Activated naive CD8-positive, alpha-beta T cell treated with anti-CD3 and anti-CD28 coated beads, Interleukin-2, amount 10 ng/mL, durations not matched to agents 7 days and 5 days (primary cell): Measurements from ENCODE around the gene PPM1H. TPM values are rescaled to one million over a fixed set of nuclear protein-coding genes. Genes with fewer than 3 reads are reported as not detected.

Experiments
- ATAC-seq: fragments of 150-1000 bp; cut with Tn5 transposase; one replicate; pipeline ENCODE4 v1.10.0; 2021; ENCODE audit warnings: low read depth, moderate library complexity
- POLR2A ChIA-PET: fragments of 350-600 bp; sonication (Branson Sonifier 250); formaldehyde crosslinking; loops from one replicate; lab custom pipeline; 2021; ENCODE audit warnings: antibody characterized with exemption; lab: Charles Lee
- DNase-seq: peaks from one replicate; pipeline ENCODE4 v3.0.0; 2021
- H3K27ac Mint-ChIP-seq: one replicate; pipeline ENCODE4 v1.8.0; 2022; ENCODE audit warnings: mild to moderate bottlenecking, mixed read lengths
- H3K27me3 Mint-ChIP-seq: one replicate; pipeline ENCODE4 v1.8.0; 2022; ENCODE audit warnings: mild to moderate bottlenecking, moderate library complexity, mixed read lengths
- H3K36me3 Mint-ChIP-seq: one replicate; pipeline ENCODE4 v1.8.0; 2021; ENCODE audit warnings: mild to moderate bottlenecking, mixed read lengths
- H3K4me1 Mint-ChIP-seq: one replicate; pipeline ENCODE4 v1.8.0; 2021; ENCODE audit warnings: mixed read lengths
- H3K4me3 Mint-ChIP-seq: one replicate; pipeline ENCODE4 v1.8.0; 2022; ENCODE audit warnings: mild to moderate bottlenecking, moderate library complexity, mixed read lengths
- H3K9me3 Mint-ChIP-seq: one replicate; pipeline ENCODE4 v1.8.0; 2021; ENCODE audit warnings: mixed read lengths
- total RNA-seq, 2 experiments: library from RNA; stranded (reverse); gene quantifications; one replicate each; pipeline ENCODE4 v1.2.3, GENCODE V29; 2021

PPM1H gene
- total RNA-seq, 2 experiments from 2014 or later: 0.06 TPM; not detected in 1

- Mint-ChIP-seq H3K9me3 (no peaks in the 10 kb centered on the region), H3K36me3 (no peaks in the 10 kb centered on the region), H3K27ac (no peak overlapping the region), H3K27me3 (peaks cover 20% of the 10 kb centered on the region), H3K4me3 (no peak overlapping the region), H3K4me1 (no peaks in the 10 kb centered on the region)
- POLR2A ChIA-PET: no interaction called here
- DNase-seq (no peak), ATAC-seq (no peak)
These were observed 23.7 kb downstream of the PPM1H start for GRCh38 chr12:62911286-62911685.

GRCh38 chr12:62910549-62911169, 24.3 kb downstream of the PPM1H start:
- Mint-ChIP-seq H3K27me3 (peaks cover 14% of the 10 kb centered on the region), H3K9me3 (no peaks in the 10 kb centered on the region), H3K4me3 (no peak overlapping the region), H3K27ac (no peak overlapping the region), H3K36me3 (no peaks in the 10 kb centered on the region), H3K4me1 (no peaks in the 10 kb centered on the region)
- ATAC-seq (no peak), DNase-seq (no peak)
- POLR2A ChIA-PET: no interaction called here

GRCh38 chr12:62909340-62909739, 25.6 kb downstream of the PPM1H start:
- POLR2A ChIA-PET: no interaction called here
- Mint-ChIP-seq H3K9me3 (no peaks in the 10 kb centered on the region), H3K4me1 (no peaks in the 10 kb centered on the region), H3K4me3 (no peak overlapping the region), H3K27ac (no peak overlapping the region), H3K27me3 (peaks cover 16% of the 10 kb centered on the region), H3K36me3 (no peaks in the 10 kb centered on the region)
- no peak for DNase-seq
- no peak for ATAC-seq

- no peaks in the 10 kb centered on the region for H3K9me3 Mint-ChIP-seq
- ATAC-seq (no peak), DNase-seq (no peak)
- no peaks in the 10 kb centered on the region for H3K36me3 Mint-ChIP-seq
- H3K4me3 Mint-ChIP-seq: no peak overlapping the region
- H3K27me3 Mint-ChIP-seq: peaks cover 16% of the 10 kb centered on the region
- no peak overlapping the region for H3K27ac Mint-ChIP-seq
- H3K4me1 Mint-ChIP-seq: no peaks in the 10 kb centered on the region
- POLR2A ChIA-PET: no interaction called here
These were observed 26.3 kb downstream of the PPM1H start for GRCh38 chr12:62908674-62909073.

- POLR2A ChIA-PET: no interaction called here
- H3K36me3 Mint-ChIP-seq: no peaks in the 10 kb centered on the region
- no peak overlapping the region for H3K27ac Mint-ChIP-seq
- DNase-seq (no peak), ATAC-seq (no peak)
- H3K4me1 Mint-ChIP-seq: no peaks in the 10 kb centered on the region
- no peak overlapping the region for H3K4me3 Mint-ChIP-seq
- H3K27me3 Mint-ChIP-seq: peaks cover 14% of the 10 kb centered on the region
- no peaks in the 10 kb centered on the region for H3K9me3 Mint-ChIP-seq
These were observed 27.4 kb downstream of the PPM1H start for GRCh38 chr12:62907561-62907960.

DNA sequence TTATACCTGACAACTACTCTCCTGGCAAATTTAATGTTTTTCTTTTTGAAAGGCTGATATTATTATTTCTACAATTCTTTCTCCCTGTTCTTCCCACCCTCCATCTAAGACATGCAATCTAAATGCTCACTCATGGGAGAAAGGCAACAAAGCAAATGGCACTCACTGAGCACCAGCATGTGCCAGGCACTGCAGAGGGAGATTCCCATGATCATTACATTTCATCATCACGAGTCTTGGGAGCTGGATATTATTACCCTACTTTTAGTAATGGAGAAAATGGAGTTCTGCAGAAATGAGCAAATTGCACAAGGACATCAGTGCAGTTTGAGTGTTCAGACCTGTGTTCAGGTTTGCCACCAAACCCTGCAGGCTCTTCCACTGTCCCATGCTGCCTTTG, 27.9 kb downstream of the PPM1H start:
- POLR2A ChIA-PET: no interaction called here
- H3K27me3 Mint-ChIP-seq: peaks cover 14% of the 10 kb centered on the region
- no peak overlapping the region for H3K4me3 Mint-ChIP-seq
- H3K27ac Mint-ChIP-seq: no peak overlapping the region
- DNase-seq: no peak
- no peaks in the 10 kb centered on the region for H3K4me1 Mint-ChIP-seq
- H3K36me3 Mint-ChIP-seq: no peaks in the 10 kb centered on the region
- no peaks in the 10 kb centered on the region for H3K9me3 Mint-ChIP-seq
- no peak for ATAC-seq

DNA sequence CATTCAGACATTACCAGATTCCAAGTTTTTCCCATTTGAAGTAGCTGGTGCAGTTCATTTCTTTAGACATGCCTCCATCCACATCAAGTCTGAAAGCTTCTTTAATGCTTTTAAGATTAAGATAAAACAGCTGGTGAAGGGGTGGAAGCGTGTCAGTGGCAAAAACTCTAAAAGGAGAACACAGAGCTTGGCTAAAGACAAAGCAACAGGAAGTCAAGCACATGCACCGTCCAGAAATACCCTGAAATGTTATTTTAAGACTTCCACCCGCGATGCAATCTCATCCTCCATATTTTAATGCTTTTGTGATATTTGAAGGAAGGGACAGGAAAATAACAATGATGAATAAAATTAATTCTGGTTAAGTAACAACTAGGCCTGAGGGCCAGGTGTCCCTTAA, 31.8 kb downstream of the PPM1H start:
- peaks cover 2% of the 10 kb centered on the region for H3K27me3 Mint-ChIP-seq
- POLR2A ChIA-PET: no interaction called here

GRCh38 chr12:62900686-62901272, 34.2 kb downstream of the PPM1H start:
- Mint-ChIP-seq H3K9me3 (peaks cover 2% of the 10 kb centered on the region), H3K36me3 (no peaks in the 10 kb centered on the region), H3K27ac (no peak overlapping the region), H3K4me3 (no peak overlapping the region), H3K4me1 (no peaks in the 10 kb centered on the region), H3K27me3 (peaks cover 2% of the 10 kb centered on the region)
- ATAC-seq: no peak
- POLR2A ChIA-PET: no interaction called here
- DNase-seq: no peak

More for the DNA sequence above, 31.8 kb downstream of the PPM1H start:
- DNase-seq (no peak), ATAC-seq (no peak)
- no peaks in the 10 kb centered on the region for H3K4me1 Mint-ChIP-seq
- no peak overlapping the region for H3K4me3 Mint-ChIP-seq
- no peaks in the 10 kb centered on the region for H3K9me3 Mint-ChIP-seq
- no peak overlapping the region for H3K27ac Mint-ChIP-seq
- H3K36me3 Mint-ChIP-seq: no peaks in the 10 kb centered on the region

GRCh38 chr12:62899568-62900390, 35.2 kb downstream of the PPM1H start:
- H3K9me3 Mint-ChIP-seq: peaks cover 2% of the 10 kb centered on the region
- POLR2A ChIA-PET: no interaction called here
- ATAC-seq: no peak
- no peak overlapping the region for H3K4me3 Mint-ChIP-seq
- H3K27ac Mint-ChIP-seq: no peak overlapping the region
- DNase-seq: no peak
- no peaks in the 10 kb centered on the region for H3K36me3 Mint-ChIP-seq
- no peaks in the 10 kb centered on the region for H3K4me1 Mint-ChIP-seq
- no peaks in the 10 kb centered on the region for H3K27me3 Mint-ChIP-seq

GRCh38 chr12:62898526-62898925, 36.4 kb downstream of the PPM1H start:
- Mint-ChIP-seq H3K27me3 (no peaks in the 10 kb centered on the region), H3K4me3 (no peak overlapping the region), H3K9me3 (peaks cover 2% of the 10 kb centered on the region), H3K36me3 (no peaks in the 10 kb centered on the region), H3K27ac (no peak overlapping the region), H3K4me1 (no peaks in the 10 kb centered on the region)
- ATAC-seq (no peak), DNase-seq (no peak)
- POLR2A ChIA-PET: no interaction called here

- Mint-ChIP-seq H3K27me3 (no peaks in the 10 kb centered on the region), H3K36me3 (no peaks in the 10 kb centered on the region), H3K9me3 (peaks cover 2% of the 10 kb centered on the region), H3K4me3 (no peak overlapping the region), H3K4me1 (no peaks in the 10 kb centered on the region), H3K27ac (no peak overlapping the region)
- ATAC-seq (no peak), DNase-seq (no peak)
- POLR2A ChIA-PET: no interaction called here
These were observed 39.5 kb downstream of the PPM1H start for GRCh38 chr12:62895351-62895877.

GRCh38 chr12:62893276-62893675, 41.7 kb downstream of the PPM1H start:
- POLR2A ChIA-PET: no interaction called here
- ATAC-seq: no peak
- no peak overlapping the region for H3K27ac Mint-ChIP-seq

DNA sequence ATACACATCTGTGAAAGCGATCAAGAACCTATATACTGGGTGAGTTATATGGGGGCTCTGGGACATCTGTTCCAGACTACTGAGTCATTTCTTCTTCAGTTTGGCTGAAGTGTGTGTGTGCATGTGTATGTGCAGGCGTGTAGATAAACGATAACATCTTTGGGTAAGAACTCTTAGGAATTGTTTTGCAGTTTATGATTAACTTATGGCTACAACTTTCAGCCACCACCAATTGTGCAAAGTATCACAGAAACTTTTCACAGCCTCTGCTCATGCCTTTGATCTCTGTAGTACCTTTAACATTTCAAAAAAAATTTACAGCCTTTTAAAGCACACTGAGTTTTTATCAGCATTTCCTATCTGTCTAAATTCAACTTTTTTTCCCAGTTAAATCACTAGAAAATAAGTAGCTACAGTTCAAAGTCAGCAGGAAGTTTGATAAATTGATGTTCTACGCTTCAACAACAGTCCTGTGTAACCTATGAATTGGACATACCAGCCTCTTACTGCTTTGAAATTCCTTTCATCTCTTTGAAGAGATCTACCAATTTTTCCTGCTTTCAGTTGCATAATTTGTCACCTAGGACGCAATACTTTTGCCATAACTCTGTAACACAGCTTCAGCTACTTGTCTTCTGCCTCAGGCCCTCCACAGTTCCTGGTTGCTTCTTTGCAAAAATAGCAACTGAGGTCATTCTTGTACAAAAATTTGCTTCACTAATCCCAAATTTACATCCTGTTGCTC, 43.0 kb downstream of the PPM1H start:
- ATAC-seq (no peak), DNase-seq (no peak)
- H3K36me3 Mint-ChIP-seq: no peaks in the 10 kb centered on the region
- H3K4me3 Mint-ChIP-seq: no peak overlapping the region
- peaks cover 3% of the 10 kb centered on the region for H3K9me3 Mint-ChIP-seq
- no peaks in the 10 kb centered on the region for H3K4me1 Mint-ChIP-seq
- peaks cover 5% of the 10 kb centered on the region for H3K27me3 Mint-ChIP-seq
- POLR2A ChIA-PET: no interaction called here
- no peak overlapping the region for H3K27ac Mint-ChIP-seq

More at GRCh38 chr12:62893276-62893675, 41.7 kb downstream of the PPM1H start:
- peaks cover 3% of the 10 kb centered on the region for H3K9me3 Mint-ChIP-seq
- no peaks in the 10 kb centered on the region for H3K36me3 Mint-ChIP-seq
- H3K4me3 Mint-ChIP-seq: no peak overlapping the region
- DNase-seq: no peak
- no peaks in the 10 kb centered on the region for H3K4me1 Mint-ChIP-seq
- no peaks in the 10 kb centered on the region for H3K27me3 Mint-ChIP-seq
